HG02938 (cell line): Measurements from ENCODE around the gene ZNF331.
"Not testable (repeated sequence)": the region's sequence is repeated elsewhere in the genome, so short reads cannot be mapped to it uniquely, and the experiment has no call there.

Experiments used
- ATAC-seq: cut with Tn5 transposase; IDR thresholded peaks from one replicate; pipeline ENCODE4 v1.9.1; 2021; ENCODE audit warnings: mild to moderate bottlenecking, moderate library complexity; ENCODE audit not compliant: unreplicated experiment

ZNF331 gene

GRCh38 chr19:53537521-53538377, at the start of gene ZNF331:
Gene ZNF331 (plus strand): TSS chr19:53538145. CDS start chr19:53569377, 31,232 bp downstream.
- peak; percentile 64 for ATAC-seq

GRCh38 chr19:53492153-53492552, 45.8 kb upstream of the ZNF331 start:
- ATAC-seq: no peak

GRCh38 chr19:53497311-53498023, 40.5 kb upstream of the ZNF331 start:
- ATAC-seq: not testable (repeated sequence)

- not testable (repeated sequence) for ATAC-seq
Measured at GRCh38 chr19:53498024-53498395, 39.9 kb upstream of the ZNF331 start.

GRCh38 chr19:53503151-53503550, 34.8 kb upstream of the ZNF331 start:
- ATAC-seq: not testable (repeated sequence)

- not testable (repeated sequence) for ATAC-seq
Measured at GRCh38 chr19:53503671-53504364, 34.1 kb upstream of the ZNF331 start.

- not testable (repeated sequence) for ATAC-seq
Measured at GRCh38 chr19:53504365-53504703, 33.6 kb upstream of the ZNF331 start.

- no peak for ATAC-seq
Measured at GRCh38 chr19:53504885-53505284, 33.1 kb upstream of the ZNF331 start.

- ATAC-seq: no peak
Measured at GRCh38 chr19:53506728-53507127, 31.2 kb upstream of the ZNF331 start.

- ATAC-seq: no peak
Measured at GRCh38 chr19:53507523-53508442, 30.2 kb upstream of the ZNF331 start.

- ATAC-seq: no peak
Measured at GRCh38 chr19:53509443-53509842, 28.5 kb upstream of the ZNF331 start.

- ATAC-seq: no peak
Measured at GRCh38 chr19:53509845-53510244, 28.1 kb upstream of the ZNF331 start.

- no peak for ATAC-seq
Measured at GRCh38 chr19:53511357-53511756, 26.6 kb upstream of the ZNF331 start.

GRCh38 chr19:53511933-53512374, 26.0 kb upstream of the ZNF331 start:
- ATAC-seq: no peak

GRCh38 chr19:53515047-53515446, 22.9 kb upstream of the ZNF331 start:
- not testable (repeated sequence) for ATAC-seq

- ATAC-seq: no peak
Measured at GRCh38 chr19:53517114-53517741, 20.7 kb upstream of the ZNF331 start.

- no peak for ATAC-seq
Measured at GRCh38 chr19:53518121-53518520, 19.8 kb upstream of the ZNF331 start.

GRCh38 chr19:53518716-53519115, 19.2 kb upstream of the ZNF331 start:
- no peak for ATAC-seq

- ATAC-seq: no peak
Measured at GRCh38 chr19:53519446-53519845, 18.5 kb upstream of the ZNF331 start.

GRCh38 chr19:53520163-53520546, 17.8 kb upstream of the ZNF331 start:
- no peak for ATAC-seq
